Smooth muscle cell (in vitro differentiated cells): ENCODE data around the gene ICAM2. TPM values are rescaled to one million over a fixed set of nuclear protein-coding genes. Genes with fewer than 3 reads are reported as not detected.

Experiments used
- DNase-seq: peaks from one replicate; lab custom pipeline; 2025; ENCODE audit not compliant: unreplicated experiment; lab: John Stamatoyannopoulos, UW
- H2AFZ ChIP-seq: fragments of 200-600 bp; sonication (generic); 2 replicates; pipeline ENCODE4 v1.6.0; 2016; ENCODE audit warnings: antibody characterized with exemption, low read depth, mild to moderate bottlenecking
- H3F3A ChIP-seq: fragments of 200-600 bp; sonication (generic); 2 replicates; pipeline ENCODE4 v1.6.0; 2017; ENCODE audit warnings: antibody characterized with exemption, low read depth
- H3K27ac ChIP-seq: fragments of 200-600 bp; sonication (generic); 2 replicates; pipeline ENCODE4 v1.5.1; 2016; ENCODE audit warnings: low read depth, mild to moderate bottlenecking
- H3K27me3 ChIP-seq: fragments of 200-600 bp; sonication (generic); 2 replicates; pipeline ENCODE4 v1.6.1; 2016; ENCODE audit warnings: low read depth, mild to moderate bottlenecking
- H3K36me3 ChIP-seq: fragments of 200-600 bp; sonication (generic); 2 replicates; pipeline ENCODE4 v1.5.1; 2016; ENCODE audit warnings: low read depth
- H3K4me1 ChIP-seq: fragments of 200-600 bp; sonication (generic); 2 replicates; pipeline ENCODE4 v1.5.1; 2016; ENCODE audit warnings: low read depth
- H3K4me2 ChIP-seq: fragments of 200-600 bp; sonication (generic); 2 replicates; pipeline ENCODE4 v1.6.0; 2016; ENCODE audit warnings: mild to moderate bottlenecking
- H3K4me3 ChIP-seq: fragments of 200-600 bp; sonication (generic); 2 replicates; pipeline ENCODE4 v1.5.1; 2016; ENCODE audit warnings: mild to moderate bottlenecking
- H3K79me2 ChIP-seq: fragments of 200-600 bp; sonication (generic); 2 replicates; pipeline ENCODE4 v1.6.0; 2016; ENCODE audit warnings: low read depth, mild to moderate bottlenecking
- H3K9ac ChIP-seq: fragments of 200-600 bp; sonication (generic); 2 replicates; pipeline ENCODE4 v1.6.0; 2016; ENCODE audit warnings: low read depth
- H3K9me3 ChIP-seq: fragments of 200-600 bp; sonication (generic); replicated peaks from 2 replicates; pipeline ENCODE4 v1.5.1; 2016; ENCODE audit warnings: low read depth
- H4K20me1 ChIP-seq: fragments of 200-600 bp; sonication (generic); 2 replicates; pipeline ENCODE4 v1.6.0; 2016; ENCODE audit warnings: low read depth
- WGBS: methylation state at CpG from one replicate; pipeline ENCODE4 v1.1.7; 2016; ENCODE audit warnings: low lambda C conversion rate; 5-methylcytosine and 5-hydroxymethylcytosine counted together
- polyA plus RNA-seq: library from polyadenylated mRNA; unstranded; fragments of >200 nt; fragmentation: Nextera tagmentation; extraction: Ambion mirVana; gene quantifications from 2 replicates; pipeline ENCODE4 v1.2.1, GENCODE V29; 2016
- total RNA-seq: library from RNA; depleted of rRNA; stranded (reverse); fragments of >200 nt; gene quantifications from 2 replicates; pipeline ENCODE4 v1.2.3, GENCODE V29; 2014
- TF ChIP-seq, protein P1 (sequence below): fragments of 200-600 bp; sonication (generic); IDR thresholded peaks from 2 replicates; pipeline ENCODE4 v1.5.1; 2017; ENCODE audit warnings: borderline replicate concordance, mild to moderate bottlenecking, antibody characterized with exemption; ENCODE audit not compliant: insufficient read depth, poor library complexity, severe bottlenecking

ICAM2 gene
- total and polyA plus RNA-seq, 2 experiments from 2014 or later, result 1.0 TPM; not detected in 1

DNA sequence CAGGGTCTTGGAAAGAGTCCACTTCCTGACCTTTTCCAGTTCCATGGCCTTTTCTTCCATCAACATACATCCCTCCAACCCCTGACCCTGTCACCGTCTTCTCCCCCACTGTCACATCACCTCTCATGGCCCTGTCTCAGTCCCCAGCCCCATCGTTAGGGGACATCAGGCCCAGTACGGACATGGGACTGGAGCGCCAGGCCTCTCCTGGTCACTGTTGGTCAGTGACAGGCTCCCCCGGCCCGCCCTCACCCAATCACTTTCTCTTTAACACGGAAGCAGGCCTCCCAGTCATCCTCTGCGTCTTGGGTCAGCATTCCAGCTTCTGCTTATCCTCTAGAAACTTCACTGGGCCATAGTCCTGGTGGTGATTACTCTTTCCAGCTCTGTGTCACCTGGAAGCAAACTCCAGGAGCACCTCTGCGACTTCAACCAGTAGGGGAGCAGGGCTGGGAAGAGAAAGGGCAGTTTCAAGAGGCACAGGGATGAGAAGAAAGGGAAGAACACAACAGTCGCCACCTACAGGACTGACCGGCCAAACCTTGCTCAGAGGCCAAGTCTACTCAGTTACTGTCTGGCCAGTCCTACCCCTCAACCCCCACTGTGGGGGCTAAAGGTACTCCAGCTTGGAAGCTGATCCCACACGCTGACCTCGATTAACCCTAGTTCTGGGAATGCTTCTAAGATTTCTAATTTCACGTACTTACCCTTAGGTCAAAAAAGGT, 15.9 kb upstream of the ICAM2 start:
- WGBS, result 82% methylated on average over 14 of the region's 14 CpGs
- Histone ChIP-seq H2AFZ (no peak overlapping the region), H3K36me3 (no peaks in the 10 kb centered on the region), H3K4me3 (no peak overlapping the region), H3K27ac (no peak overlapping the region), H3K4me1 (no peaks in the 10 kb centered on the region), H3K9me3 (no peaks in the 10 kb centered on the region), H3K9ac (no peak overlapping the region), H3K4me2 (no peak overlapping the region), H3F3A (no peaks in the 10 kb centered on the region), H4K20me1 (no peaks in the 10 kb centered on the region), H3K27me3 (no peaks in the 10 kb centered on the region), H3K79me2 (no peaks in the 10 kb centered on the region)
- no peak for DNase-seq
- TF ChIP-seq, protein P1, sequence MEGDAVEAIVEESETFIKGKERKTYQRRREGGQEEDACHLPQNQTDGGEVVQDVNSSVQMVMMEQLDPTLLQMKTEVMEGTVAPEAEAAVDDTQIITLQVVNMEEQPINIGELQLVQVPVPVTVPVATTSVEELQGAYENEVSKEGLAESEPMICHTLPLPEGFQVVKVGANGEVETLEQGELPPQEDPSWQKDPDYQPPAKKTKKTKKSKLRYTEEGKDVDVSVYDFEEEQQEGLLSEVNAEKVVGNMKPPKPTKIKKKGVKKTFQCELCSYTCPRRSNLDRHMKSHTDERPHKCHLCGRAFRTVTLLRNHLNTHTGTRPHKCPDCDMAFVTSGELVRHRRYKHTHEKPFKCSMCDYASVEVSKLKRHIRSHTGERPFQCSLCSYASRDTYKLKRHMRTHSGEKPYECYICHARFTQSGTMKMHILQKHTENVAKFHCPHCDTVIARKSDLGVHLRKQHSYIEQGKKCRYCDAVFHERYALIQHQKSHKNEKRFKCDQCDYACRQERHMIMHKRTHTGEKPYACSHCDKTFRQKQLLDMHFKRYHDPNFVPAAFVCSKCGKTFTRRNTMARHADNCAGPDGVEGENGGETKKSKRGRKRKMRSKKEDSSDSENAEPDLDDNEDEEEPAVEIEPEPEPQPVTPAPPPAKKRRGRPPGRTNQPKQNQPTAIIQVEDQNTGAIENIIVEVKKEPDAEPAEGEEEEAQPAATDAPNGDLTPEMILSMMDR, result no peak

DNA sequence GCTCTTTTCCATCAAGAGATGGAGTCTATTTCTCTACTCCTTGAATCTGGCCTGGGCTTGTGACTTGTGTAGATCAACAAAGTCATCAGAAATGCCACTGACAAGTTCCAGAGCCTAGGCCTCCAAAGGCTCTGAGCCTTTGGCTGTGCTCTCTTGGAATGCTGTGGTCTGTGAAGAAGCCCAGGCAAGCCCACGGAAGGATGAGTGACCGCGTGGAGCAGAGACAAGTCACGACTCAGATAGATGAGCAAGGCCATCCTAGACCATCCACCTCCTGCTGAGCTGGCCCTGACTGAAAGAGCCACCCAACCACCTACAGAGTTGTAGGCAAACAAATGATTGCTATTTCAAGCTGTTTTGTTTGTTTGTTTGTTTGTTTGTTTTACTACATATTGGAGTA, 11.6 kb upstream of the ICAM2 start:
- WGBS, result 18% methylated on average over 4 of the region's 4 CpGs
- TF ChIP-seq, protein P1, result no peak
- no peaks in the 10 kb centered on the region for H3K79me2 ChIP-seq
- H3K9ac ChIP-seq, result no peak overlapping the region
- no peaks in the 10 kb centered on the region for H3F3A ChIP-seq
- H3K9me3 ChIP-seq, result no peaks in the 10 kb centered on the region
- H3K27ac ChIP-seq, result no peak overlapping the region
- no peaks in the 10 kb centered on the region for H3K4me1 ChIP-seq
- H2AFZ ChIP-seq, result no peak overlapping the region
- H4K20me1 ChIP-seq, result no peaks in the 10 kb centered on the region
- H3K4me3 ChIP-seq, result no peak overlapping the region
- DNase-seq, result no peak
- no peaks in the 10 kb centered on the region for H3K27me3 ChIP-seq
- no peaks in the 10 kb centered on the region for H3K36me3 ChIP-seq
- H3K4me2 ChIP-seq, result no peak overlapping the region

DNA sequence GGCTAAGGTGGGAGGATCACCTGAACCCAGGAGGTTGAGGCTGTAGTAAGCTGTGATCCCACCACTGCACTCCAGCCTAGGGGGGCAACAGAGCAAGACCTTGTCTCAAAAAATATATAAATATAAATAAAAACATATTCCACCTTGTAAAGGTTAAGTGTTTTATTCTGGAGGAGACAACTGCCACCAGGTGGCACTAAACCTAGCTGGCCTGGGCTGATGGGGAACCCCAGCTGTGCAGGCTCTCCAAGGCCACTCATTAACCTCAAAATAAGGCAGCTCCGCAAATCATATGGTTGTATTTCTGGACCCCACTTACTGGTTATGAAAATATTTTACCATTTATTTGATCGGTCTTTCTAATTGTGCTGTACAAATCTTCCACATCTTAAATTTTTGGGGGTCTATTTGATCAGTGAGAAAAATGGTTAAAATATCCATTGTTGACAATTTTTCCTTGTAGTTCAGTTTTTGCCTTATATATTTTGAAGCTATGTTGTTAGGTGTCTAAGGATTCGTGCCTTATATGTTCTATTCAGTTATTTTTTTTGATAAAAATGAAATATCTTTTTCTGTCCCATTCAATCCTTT, 8.5 kb upstream of the ICAM2 start:
- Histone ChIP-seq H3K4me1 (no peaks in the 10 kb centered on the region), H4K20me1 (no peaks in the 10 kb centered on the region), H2AFZ (no peak overlapping the region), H3K27me3 (peaks cover 3% of the 10 kb centered on the region), H3K4me2 (no peak overlapping the region), H3K4me3 (no peak overlapping the region), H3K79me2 (no peaks in the 10 kb centered on the region), H3K9me3 (no peaks in the 10 kb centered on the region), H3K27ac (no peak overlapping the region), H3K36me3 (no peaks in the 10 kb centered on the region), H3F3A (no peaks in the 10 kb centered on the region), H3K9ac (no peak overlapping the region)
- TF ChIP-seq, protein P1, result peak; percentile 75
- DNase-seq, result peak; percentile 6
- WGBS, result 26% methylated on average over 3 of the region's 3 CpGs
